Astrocyte (in vitro differentiated cells and primary cell): ENCODE data around the gene SLC39A8.

Source experiments
- CTCF ChIP-seq: IDR thresholded peaks from 2 replicates; pipeline ENCODE4 v1.5.1; 2011; ENCODE audit warnings: low read depth, mild to moderate bottlenecking, inconsistent platforms, low read length, moderate library complexity; ENCODE audit not compliant: insufficient read depth
- EZH2 ChIP-seq: IDR thresholded peaks from 2 replicates; pipeline ENCODE4 v1.6.1; 2012; ENCODE audit warnings: mild to moderate bottlenecking, low read length, inconsistent platforms; ENCODE audit not compliant: insufficient read depth

- TF ChIP-seq CTCF (no peak), EZH2 (no peak)
These were observed 46.6 kb downstream of the SLC39A8 start for GRCh38 chr4:102298716-102299115.
